Measurements from ENCODE around the gene CAND1. TPM values are rescaled to one million over a fixed set of nuclear protein-coding genes. Genes with fewer than 3 reads are reported as not detected.
A peak's percentile ranks its signal among the peaks of the same experiment; 100 is the strongest.

The CAND1 gene
- total and polyA plus RNA-seq, 2 donors from 2014 or later = 28.8 to 104 TPM

- no peaks in the 10 kb centered on the region for H3K9me3 ChIP-seq (ENCODE audit: control insufficient read depth in 2 of 3, insufficient read depth in 1 of 3, low read length in 3 of 3)
- no peaks in the 10 kb centered on the region for H3K27me3 ChIP-seq (ENCODE audit: control insufficient read depth, insufficient read depth, low read length)
- H3K4me3 ChIP-seq (ENCODE audit: low read length in 3 of 3) = no peak overlapping the region
- H3K27ac ChIP-seq (ENCODE audit: low read depth in 2 of 2, low read length in 2 of 2) = no peak overlapping the region
- H3K9ac ChIP-seq (ENCODE audit: low read length in 3 of 3) = no peak overlapping the region
- no peak for TF ChIP-seq CTCF (IDR thresholded peaks at IDR 0.05; ENCODE audit: borderline replicate concordance, extremely low read depth, insufficient read depth)
- DNase-seq = no peak
- H3K4me1 ChIP-seq (ENCODE audit: control insufficient read depth in 2 of 3, insufficient read depth in 2 of 3, low read depth in 1 of 3, low read length in 3 of 3) = no peaks in the 10 kb centered on the region
- intact Hi-C loops (cut with DNase I) = loop anchor here (10.0 kb wide), 1 partner anchor 582 kb away; no protein-coding TSS in a partner anchor
- no peak for FAIRE-seq
- no peaks in the 10 kb centered on the region for H3K36me3 ChIP-seq (ENCODE audit: control insufficient read depth in 2 of 3, insufficient read depth in 3 of 3, low read length in 3 of 3)
Observed at GRCh38 chr12:67362526-67362925, 93.4 kb downstream of the CAND1 start.

GRCh38 chr12:67364228-67364627 lies 95.1 kb downstream of the CAND1 start:
- H3K27me3 ChIP-seq (ENCODE audit: control insufficient read depth, insufficient read depth, low read length) = no peaks in the 10 kb centered on the region
- intact Hi-C loops (cut with DNase I) = loop anchor here (10.0 kb wide), 1 partner anchor 581 kb away; no protein-coding TSS in a partner anchor
- no peak overlapping the region for H3K9ac ChIP-seq (ENCODE audit: low read length in 3 of 3)
- no peak for TF ChIP-seq CTCF (IDR thresholded peaks at IDR 0.05; ENCODE audit: borderline replicate concordance, extremely low read depth, insufficient read depth)
- no peak for FAIRE-seq
- H3K27ac ChIP-seq (ENCODE audit: low read depth in 2 of 2, low read length in 2 of 2) = no peak overlapping the region
- H3K9me3 ChIP-seq (ENCODE audit: control insufficient read depth in 2 of 3, insufficient read depth in 1 of 3, low read length in 3 of 3) = no peaks in the 10 kb centered on the region
- no peaks in the 10 kb centered on the region for H3K4me1 ChIP-seq (ENCODE audit: control insufficient read depth in 2 of 3, insufficient read depth in 2 of 3, low read depth in 1 of 3, low read length in 3 of 3)
- H3K36me3 ChIP-seq (ENCODE audit: control insufficient read depth in 2 of 3, insufficient read depth in 3 of 3, low read length in 3 of 3) = no peaks in the 10 kb centered on the region
- H3K4me3 ChIP-seq (ENCODE audit: low read length in 3 of 3) = no peak overlapping the region
- DNase-seq = no peak

- H3K4me1 ChIP-seq (ENCODE audit: control insufficient read depth in 2 of 3, insufficient read depth in 2 of 3, low read depth in 1 of 3, low read length in 3 of 3) = no peaks in the 10 kb centered on the region
- intact Hi-C loops (cut with DNase I) = loop anchor here (10.0 kb wide), 1 partner anchor 580 kb away; no protein-coding TSS in a partner anchor
- no peak for TF ChIP-seq CTCF (IDR thresholded peaks at IDR 0.05; ENCODE audit: borderline replicate concordance, extremely low read depth, insufficient read depth)
- no peaks in the 10 kb centered on the region for H3K27me3 ChIP-seq (ENCODE audit: control insufficient read depth, insufficient read depth, low read length)
- H3K9me3 ChIP-seq (ENCODE audit: control insufficient read depth in 2 of 3, insufficient read depth in 1 of 3, low read length in 3 of 3) = no peaks in the 10 kb centered on the region
- H3K9ac ChIP-seq (ENCODE audit: low read length in 3 of 3) = no peak overlapping the region
- no peak overlapping the region for H3K4me3 ChIP-seq (ENCODE audit: low read length in 3 of 3)
- FAIRE-seq = peak; percentile 15
- H3K27ac ChIP-seq (ENCODE audit: low read depth in 2 of 2, low read length in 2 of 2) = no peak overlapping the region
- no peaks in the 10 kb centered on the region for H3K36me3 ChIP-seq (ENCODE audit: control insufficient read depth in 2 of 3, insufficient read depth in 3 of 3, low read length in 3 of 3)
- DNase-seq = no peak
Observed at GRCh38 chr12:67365131-67365530, 96.0 kb downstream of the CAND1 start.

- DNase-seq (no peak), FAIRE-seq (no peak)
- Histone ChIP-seq H3K27me3 (ENCODE audit: control insufficient read depth, insufficient read depth, low read length) (no peaks in the 10 kb centered on the region), H3K4me3 (ENCODE audit: low read length in 3 of 3) (no peak overlapping the region), H3K36me3 (ENCODE audit: control insufficient read depth in 2 of 3, insufficient read depth in 3 of 3, low read length in 3 of 3) (no peaks in the 10 kb centered on the region), H3K9ac (ENCODE audit: low read length in 3 of 3) (no peak overlapping the region), H3K27ac (ENCODE audit: low read depth in 2 of 2, low read length in 2 of 2) (no peak overlapping the region), H3K4me1 (ENCODE audit: control insufficient read depth in 2 of 3, insufficient read depth in 2 of 3, low read depth in 1 of 3, low read length in 3 of 3) (no peaks in the 10 kb centered on the region), H3K9me3 (ENCODE audit: control insufficient read depth in 2 of 3, insufficient read depth in 1 of 3, low read length in 3 of 3) (no peaks in the 10 kb centered on the region)
- intact Hi-C loops (cut with DNase I) = loop anchor here (10.0 kb wide), 1 partner anchor 577 kb away; no protein-coding TSS in a partner anchor
- TF ChIP-seq CTCF (IDR thresholded peaks at IDR 0.05; ENCODE audit: borderline replicate concordance, extremely low read depth, insufficient read depth) = no peak
Observed at GRCh38 chr12:67367843-67368242, 98.7 kb downstream of the CAND1 start.
